H1 (cell line): Measurements from ENCODE around the gene MTR. TPM values are rescaled to one million over a fixed set of nuclear protein-coding genes. Genes with fewer than 3 reads are reported as not detected.

Experiments used
- CTCF ChIA-PET: fragments of 300-600 bp; sonication (Branson Sonifier 250); formaldehyde crosslinking; loops from one replicate; lab custom pipeline; 2021; ENCODE audit not compliant: partially characterized antibody; lab: Charles Lee
- POLR2A ChIA-PET: fragments of 300-600 bp; sonication (Branson Sonifier 250); formaldehyde crosslinking; loops from one replicate; lab custom pipeline; 2021; ENCODE audit warnings: inconsistent platforms; ENCODE audit not compliant: partially characterized antibody; lab: Charles Lee
- DNase-seq, 2 experiments: peaks; one replicate each; pipeline versions ENCODE4 v3.0.0 to v3.0.0-alpha.2; 2010 to 2022; ENCODE audit warnings: low spot score in 2 of 2, low read depth in 1 of 2, mixed read lengths in 1 of 2
- FAIRE-seq: peaks from 2 replicates; lab custom pipeline; 2011; peaks lifted over from hg19 to GRCh38; lab: Jason Lieb, UNC
- H2AFZ ChIP-seq: 2 replicates; pipeline ENCODE4 v1.8.1; 2012; ENCODE audit warnings: low read length, inconsistent platforms
- H2AK5ac ChIP-seq: 2 replicates; pipeline ENCODE4 v1.6.1; 2013; ENCODE audit warnings: low read depth, low read length
- H2BK120ac ChIP-seq: replicated peaks from 2 replicates; pipeline ENCODE3; 2013; ENCODE audit warnings: low read depth, low read length, inconsistent platforms
- H2BK12ac ChIP-seq: 2 replicates; pipeline ENCODE4 v1.6.1; 2013; ENCODE audit warnings: low read depth, low read length
- H2BK15ac ChIP-seq: 2 replicates; pipeline ENCODE4 v1.6.1; 2013; ENCODE audit warnings: low read length
- H2BK20ac ChIP-seq: 2 replicates; pipeline ENCODE4 v1.6.1; 2013; ENCODE audit warnings: low read length
- H2BK5ac ChIP-seq: 2 replicates; pipeline ENCODE4 v1.6.1; 2013; ENCODE audit warnings: low read depth, low read length
- H3K14ac ChIP-seq: 2 replicates; pipeline ENCODE4 v1.6.1; 2013; ENCODE audit warnings: inconsistent platforms; ENCODE audit not compliant: insufficient read length
- H3K18ac ChIP-seq: 2 replicates; pipeline ENCODE4 v1.6.1; 2013; ENCODE audit warnings: low read length; ENCODE audit errors: extremely low read depth
- H3K23ac ChIP-seq: 2 replicates; pipeline ENCODE4 v1.6.1; 2013; ENCODE audit warnings: inconsistent platforms; ENCODE audit not compliant: insufficient read length
- H3K23me2 ChIP-seq: 2 replicates; pipeline ENCODE4 v1.6.1; 2013; ENCODE audit warnings: low read depth, low read length
- H3K27ac ChIP-seq: 2 replicates; pipeline ENCODE4 v1.6.1; 2011; ENCODE audit warnings: low read depth, low read length, inconsistent platforms
- H3K27me3 ChIP-seq, 4 experiments: replicated peaks in 1 of 4; 1 replicate in 1 of 4; 2 replicates in 3 of 4; pipeline versions ENCODE4 v1.6.1 to v1.8.1; 2011 to 2013; ENCODE audit warnings: low read length in 3 of 4, mild to moderate bottlenecking in 3 of 4, inconsistent platforms in 2 of 4, mixed read lengths in 2 of 4, moderate library complexity in 1 of 4; ENCODE audit not compliant: control insufficient read depth in 3 of 4, insufficient read depth in 3 of 4; ENCODE audit errors: extremely low read depth in 1 of 4
- H3K36me3 ChIP-seq, 4 experiments: 2 replicates each; pipeline versions ENCODE4 v1.6.1 to v1.8.1; 2011 to 2013; ENCODE audit warnings: mild to moderate bottlenecking in 4 of 4, low read length in 3 of 4, moderate library complexity in 2 of 4, control low read depth in 1 of 4, inconsistent platforms in 1 of 4; ENCODE audit not compliant: insufficient read depth in 4 of 4, control insufficient read depth in 2 of 4
- H3K4ac ChIP-seq: replicated peaks from 2 replicates; pipeline ENCODE3; 2013; ENCODE audit warnings: low read length, low read depth, mixed read lengths, inconsistent platforms; ENCODE audit not compliant: insufficient read length
- H3K4me1 ChIP-seq, 4 experiments: replicated peaks in 1 of 4; 1 replicate in 1 of 4; 2 replicates in 3 of 4; pipeline versions ENCODE4 v1.6.1 to v1.8.1; 2011 to 2013; ENCODE audit warnings: low read length in 3 of 4, inconsistent platforms in 2 of 4, mixed read lengths in 1 of 4; ENCODE audit not compliant: insufficient read depth in 4 of 4, control insufficient read depth in 3 of 4
- H3K4me2 ChIP-seq, 2 experiments: 2 replicates each; pipeline versions ENCODE4 v1.6.1 to v1.8.1; 2011 to 2013; ENCODE audit warnings: low read depth in 2 of 2, low read length in 2 of 2, control low read depth in 1 of 2, inconsistent platforms in 1 of 2, mild to moderate bottlenecking in 1 of 2; ENCODE audit not compliant: insufficient read depth in 1 of 2
- H3K4me3 ChIP-seq, 4 experiments: fragments of 200-600, 300-600 bp in 1 of 4; sonication (generic), shearing (Covaris generic), sonication (Bioruptor Twin) in 1 of 4; 2 replicates each; pipeline versions ENCODE4 v1.5.1 to v1.8.1; 2011 to 2016; ENCODE audit warnings: low read length in 4 of 4, low read depth in 3 of 4, control low read depth in 2 of 4, inconsistent platforms in 2 of 4, mild to moderate bottlenecking in 2 of 4, mixed read lengths in 1 of 4, moderate library complexity in 1 of 4; ENCODE audit not compliant: insufficient read depth in 2 of 4; ENCODE audit errors: extremely low read depth in 1 of 4
- H3K56ac ChIP-seq: replicated peaks from 2 replicates; pipeline ENCODE3; 2013; ENCODE audit warnings: low read depth, mild to moderate bottlenecking, mixed read lengths, low read length, inconsistent platforms; ENCODE audit not compliant: insufficient read length
- H3K79me1 ChIP-seq: 2 replicates; pipeline ENCODE4 v1.6.1; 2013; ENCODE audit warnings: low read depth, low read length, control low read depth
- H3K79me2 ChIP-seq, 2 experiments: 2 replicates each; pipeline versions ENCODE4 v1.6.1 to v1.8.1; 2012 to 2013; ENCODE audit warnings: low read length in 2 of 2, mild to moderate bottlenecking in 2 of 2, inconsistent platforms in 1 of 2; ENCODE audit not compliant: insufficient read depth in 2 of 2, control insufficient read depth in 1 of 2
- H3K9ac ChIP-seq, 4 experiments: replicated peaks in 1 of 4; 1 replicate in 1 of 4; 2 replicates in 3 of 4; pipeline versions ENCODE4 v1.6.1 to v1.8.1; 2011 to 2013; ENCODE audit warnings: low read depth in 3 of 4, low read length in 3 of 4, control low read depth in 2 of 4, mild to moderate bottlenecking in 2 of 4, moderate library complexity in 2 of 4, inconsistent platforms in 1 of 4; ENCODE audit errors: extremely low read depth in 1 of 4
- H3K9me3 ChIP-seq, 2 experiments: 2 replicates each; pipeline versions ENCODE4 v1.6.1 to v1.8.1; 2012 to 2013; ENCODE audit warnings: mild to moderate bottlenecking in 2 of 2, moderate library complexity in 2 of 2, control low read depth in 1 of 2, inconsistent platforms in 1 of 2, low read depth in 1 of 2, low read length in 1 of 2, mixed read lengths in 1 of 2; ENCODE audit not compliant: insufficient read depth in 2 of 2
- H4K20me1 ChIP-seq, 2 experiments: replicated peaks in 1 of 2; 2 replicates each; pipeline versions ENCODE3 to v1.8.1; 2011 to 2013; ENCODE audit warnings: inconsistent platforms in 2 of 2, low read length in 2 of 2, mild to moderate bottlenecking in 1 of 2; ENCODE audit not compliant: insufficient read depth in 2 of 2, control insufficient read depth in 1 of 2
- H4K5ac ChIP-seq: 2 replicates; pipeline ENCODE4 v1.6.1; 2013; ENCODE audit warnings: low read length, low read depth, mixed read lengths, inconsistent platforms; ENCODE audit not compliant: insufficient read length
- H4K8ac ChIP-seq: 2 replicates; pipeline ENCODE4 v1.8.0; 2013; ENCODE audit warnings: mild to moderate bottlenecking, moderate library complexity, low read length, inconsistent platforms; ENCODE audit not compliant: insufficient read depth; ENCODE audit errors: extremely low read depth
- H4K91ac ChIP-seq: replicated peaks from 2 replicates; pipeline ENCODE3; 2013; ENCODE audit warnings: low read length, mixed read lengths, inconsistent platforms; ENCODE audit not compliant: insufficient read length
- CBX5 ChIP-seq: fragments of 300-800, 300-1000 bp; sonication (generic); IDR thresholded peaks from 2 replicates; pipeline ENCODE4 v1.7.1; 2016; ENCODE audit warnings: antibody characterized with exemption, low read length, low read depth
- JUND ChIP-seq: IDR thresholded peaks from 2 replicates; pipeline ENCODE4 v1.6.1; 2011; ENCODE audit warnings: mild to moderate bottlenecking, improper control_type of control experiment, low read length
- PHF8 ChIP-seq: fragments of 200-600 bp; sonication (generic); conservative IDR thresholded peaks from 2 replicates; pipeline ENCODE4 v1.7.1; 2012; ENCODE audit warnings: low read depth, mild to moderate bottlenecking, inconsistent platforms, low read length, moderate library complexity
- POLR2AphosphoS5 ChIP-seq: IDR thresholded peaks from 2 replicates; pipeline ENCODE4 v1.6.1; 2011; ENCODE audit warnings: low read depth, low read length
- SRF ChIP-seq: IDR thresholded peaks from 2 replicates; pipeline ENCODE4 v1.6.1; 2011; ENCODE audit warnings: mild to moderate bottlenecking, low read depth, low read length, moderate library complexity
- WGBS, 2 experiments: shearing (Covaris generic) in 1 of 2; methylation state at CpG; one replicate each; pipeline versions ENCODE4 v1.1.6 to v1.1.7; 2013 to 2015; ENCODE audit warnings: low lambda C conversion rate in 2 of 2, mixed read lengths in 2 of 2, inconsistent platforms in 1 of 2, low coverage in 1 of 2, missing lambda C conversion rate in 1 of 2; ENCODE audit not compliant: insufficient replicate concordance in 2 of 2, insufficient coverage in 1 of 2, insufficient read length in 1 of 2; ENCODE audit errors: extremely low coverage in 1 of 2, missing lambda C conversion rate in 1 of 2; 5-methylcytosine and 5-hydroxymethylcytosine counted together
- polyA plus RNA-seq, 7 experiments: library from polyadenylated mRNA; depleted of rRNA in 3 of 7; stranded (reverse) in 5 of 7; unstranded in 2 of 7; fragments of >200 nt in 5 of 7; fragments of 200-250 nt in 2 of 7; gene quantifications; 1 replicate in 5 of 7; 2 replicates in 1 of 7; 4 replicates in 1 of 7; pipeline versions ENCODE4 v1.2.1 to v1.2.3, GENCODE V29; 2011 to 2013; ENCODE audit warnings: missing spikeins in 2 of 7, mixed read lengths in 2 of 7
- total RNA-seq: library from RNA; stranded (reverse); fragmentation: NEBNext Ultra II Directional; extraction: Animal tissue kit (Norgen Biotek cat#: 25700); gene quantifications from 2 replicates; pipeline ENCODE4 v1.2.1, GENCODE V29; 2021

Gene MTR
- total and polyA plus RNA-seq, 2 of the 8 experiments (the other 6 are each of a cell fraction or from before 2014, with no cell fraction given), result 4.8 to 27.4 TPM

GRCh38 chr1:236800002-236800620, 5.0 kb downstream of the MTR start:
- Histone ChIP-seq H2BK15ac (no peak overlapping the region), H3K4me2 (no peak overlapping the region), H3K18ac (no peak overlapping the region), H2BK20ac (no peak overlapping the region), H3K9me3 (no peaks in the 10 kb centered on the region), H3K79me1 (peaks cover 3% of the 10 kb centered on the region; the same call in 1 of the 2 replicates), H3K27ac (no peak overlapping the region), H2BK120ac (no peak overlapping the region), H3K79me2 (peaks cover 0 to 33% of the 10 kb centered on the region in 2 experiments; a peak in 2 of 4 replicates), H2AFZ (no peak overlapping the region), H2AK5ac (no peak overlapping the region), H2BK12ac (no peak overlapping the region), H3K36me3 (no peaks in the 10 kb centered on the region; a peak in 1 of 8 replicates), H3K9ac (no peak overlapping the region), H3K4me3 (no peak overlapping the region), H3K4ac (no peak overlapping the region), H3K27me3 (no peaks in the 10 kb centered on the region), H4K20me1 (peaks cover 2 to 4% of the 10 kb centered on the region in 2 experiments), H3K23ac (no peak overlapping the region), H3K14ac (no peak overlapping the region), H4K8ac (no peak overlapping the region), H2BK5ac (no peak overlapping the region), H4K5ac (no peak overlapping the region), H3K23me2 (peaks cover 10% of the 10 kb centered on the region; the same call in 1 of the 2 replicates), H3K4me1 (no peaks in the 10 kb centered on the region; a peak in 1 of 7 replicates), H3K56ac (no peak overlapping the region), H4K91ac (no peak overlapping the region)
- ChIA-PET POLR2A (no interaction called here), CTCF (interaction anchor here (0.6 to 2.5 kb wide), 3 partner anchors 41 to 895 kb away, joined by 3 to 14 read pairs (median 4); no protein-coding TSS in a partner anchor)
- FAIRE-seq (no peak), DNase-seq (no peak)
- no peak for TF ChIP-seq PHF8
- no peak for TF ChIP-seq SRF
- no peak for TF ChIP-seq CBX5
- no peak for TF ChIP-seq JUND
- no peak for TF ChIP-seq POLR2AphosphoS5
- WGBS, 2 experiments, result 72% methylated on average over 5 of the region's 5 CpGs; no CpG with 5 or more reads in 1 of the 2 experiments
